HG02642 (cell line): ENCODE data around the gene MMP1.

Experiments
- ATAC-seq: cut with Tn5 transposase; IDR thresholded peaks from one replicate; pipeline ENCODE4 v1.9.1; 2021; ENCODE audit warnings: mild to moderate bottlenecking; ENCODE audit not compliant: unreplicated experiment, poor library complexity

Gene MMP1

GRCh38 chr11:102809971-102810370 is 12.0 kb upstream of the MMP1 start:
- no peak for ATAC-seq

GRCh38 chr11:102807921-102808320 is 10.0 kb upstream of the MMP1 start:
- peak; percentile 75 for ATAC-seq

- no peak for ATAC-seq
Measured at GRCh38 chr11:102806296-102806695, 8.3 kb upstream of the MMP1 start.

- ATAC-seq, result no peak
Measured at GRCh38 chr11:102802341-102802740, 4.4 kb upstream of the MMP1 start.

DNA sequence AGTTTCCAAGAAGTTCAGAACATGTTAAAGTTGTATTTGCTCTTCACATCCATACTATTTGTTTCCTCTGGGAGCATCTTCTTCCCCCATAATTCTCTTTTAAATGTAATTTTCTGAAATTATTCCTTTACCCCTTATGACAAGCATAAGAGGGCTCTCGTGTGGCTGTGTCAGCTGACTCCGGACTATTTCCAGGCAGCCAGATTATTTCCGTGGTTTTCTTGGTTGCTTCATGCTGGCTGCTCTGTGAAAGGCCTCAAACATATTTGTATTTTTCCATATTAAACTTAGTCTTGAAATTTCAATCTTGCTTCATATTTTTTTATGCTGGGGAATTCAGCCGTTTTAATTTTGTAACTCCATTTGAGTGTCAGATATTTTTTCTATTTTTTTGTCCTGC is 2.8 kb upstream of the MMP1 start:
- ATAC-seq, result no peak

DNA sequence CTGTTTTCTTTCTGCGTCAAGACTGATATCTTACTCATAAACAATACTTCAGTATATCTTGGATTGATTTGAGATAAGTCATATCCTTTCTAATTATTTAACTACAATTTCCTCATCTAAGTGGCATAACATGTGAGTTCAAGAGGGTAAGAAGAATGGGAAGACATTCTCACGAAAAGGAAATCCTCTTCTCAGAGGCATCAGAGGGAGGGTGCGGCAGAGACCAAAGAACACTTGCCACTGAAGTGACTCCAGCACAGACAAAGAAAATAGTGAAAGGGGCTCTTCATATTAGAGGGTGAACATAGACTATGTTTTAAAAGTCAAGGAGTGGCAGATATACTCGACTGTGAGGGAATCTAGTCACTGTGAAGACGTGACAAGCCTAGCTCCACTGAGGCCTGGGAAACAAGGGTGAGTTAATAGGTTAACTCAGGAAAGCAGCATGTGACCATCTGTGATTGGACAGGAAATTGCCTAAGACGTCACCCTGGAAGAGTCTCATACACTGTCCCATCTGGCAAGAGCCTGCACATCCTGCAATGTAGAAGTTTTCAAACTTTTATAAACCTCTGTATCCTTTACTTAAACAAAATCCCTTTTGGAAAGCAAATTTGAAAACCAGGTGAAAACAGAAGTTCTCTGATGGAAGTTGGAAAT is 1.9 kb upstream of the MMP1 start:
- no peak for ATAC-seq

DNA sequence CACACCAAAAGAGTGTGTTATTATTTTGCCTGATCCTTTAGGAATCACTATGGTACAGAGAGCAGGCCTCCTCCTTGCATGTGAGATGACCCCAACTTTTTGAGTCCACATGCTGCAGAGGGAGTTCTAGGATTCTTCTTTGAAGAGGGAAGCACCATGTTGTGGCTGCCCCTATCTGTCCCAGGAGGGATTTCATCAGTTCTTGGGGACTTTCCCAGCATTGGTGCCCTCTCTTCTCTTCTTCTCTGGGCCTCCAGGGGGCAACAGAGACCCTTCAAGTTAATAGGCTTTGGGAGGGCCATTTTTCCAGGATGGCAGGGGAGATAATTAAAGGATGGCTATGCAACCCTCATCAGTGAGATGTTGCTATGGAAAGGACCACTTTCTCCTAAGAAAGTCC is 3.6 kb downstream of the MMP1 start:
- peak; percentile 97 for ATAC-seq

DNA sequence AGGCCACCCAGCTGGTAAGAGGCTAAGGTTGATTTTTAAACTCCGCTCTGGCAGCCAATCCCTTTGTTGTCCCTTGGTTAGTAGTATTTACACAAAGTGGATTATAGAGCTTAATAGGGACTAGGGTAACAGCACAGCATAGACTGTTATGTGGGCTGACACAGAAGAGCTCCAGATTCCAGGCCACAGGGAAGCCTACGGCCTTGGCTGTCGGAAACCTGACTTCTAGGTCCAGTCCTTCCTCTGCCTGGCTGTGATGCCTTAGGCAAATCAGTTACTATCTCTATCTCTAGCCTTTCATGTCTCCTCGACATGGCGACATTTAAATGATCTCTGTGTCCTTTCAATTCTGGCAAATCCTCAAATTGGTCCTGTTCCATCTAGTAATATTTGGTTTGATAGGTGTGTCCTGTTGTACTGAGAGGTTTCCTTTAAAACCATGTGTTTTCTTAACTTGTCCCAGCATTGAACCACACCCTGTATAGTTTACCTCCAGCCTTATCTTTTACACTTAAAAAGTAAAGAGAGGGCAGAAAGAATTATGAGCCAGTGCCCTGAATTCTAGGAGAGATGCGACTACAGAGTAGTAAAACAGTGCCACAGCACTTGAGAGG is 4.2 kb downstream of the MMP1 start:
- no peak for ATAC-seq

DNA sequence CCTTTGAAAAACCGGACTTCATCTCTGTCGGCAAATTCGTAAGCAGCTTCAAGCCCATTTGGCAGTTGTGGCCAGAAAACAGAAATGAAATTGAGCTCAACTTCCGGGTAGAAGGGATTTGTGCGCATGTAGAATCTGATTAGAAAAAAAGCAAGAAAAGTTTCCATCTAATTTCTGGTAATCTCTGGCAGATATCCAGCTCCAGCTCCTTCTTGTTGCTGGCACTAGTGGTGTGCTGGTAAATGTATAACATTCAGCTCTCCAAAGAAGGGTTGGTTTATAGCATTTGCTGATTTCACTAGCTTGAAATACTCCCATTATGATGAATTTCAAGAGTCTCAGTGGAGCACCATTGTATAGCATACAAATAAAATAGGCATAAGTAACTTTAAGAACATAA is 5.4 kb downstream of the MMP1 start:
- ATAC-seq, result no peak

DNA sequence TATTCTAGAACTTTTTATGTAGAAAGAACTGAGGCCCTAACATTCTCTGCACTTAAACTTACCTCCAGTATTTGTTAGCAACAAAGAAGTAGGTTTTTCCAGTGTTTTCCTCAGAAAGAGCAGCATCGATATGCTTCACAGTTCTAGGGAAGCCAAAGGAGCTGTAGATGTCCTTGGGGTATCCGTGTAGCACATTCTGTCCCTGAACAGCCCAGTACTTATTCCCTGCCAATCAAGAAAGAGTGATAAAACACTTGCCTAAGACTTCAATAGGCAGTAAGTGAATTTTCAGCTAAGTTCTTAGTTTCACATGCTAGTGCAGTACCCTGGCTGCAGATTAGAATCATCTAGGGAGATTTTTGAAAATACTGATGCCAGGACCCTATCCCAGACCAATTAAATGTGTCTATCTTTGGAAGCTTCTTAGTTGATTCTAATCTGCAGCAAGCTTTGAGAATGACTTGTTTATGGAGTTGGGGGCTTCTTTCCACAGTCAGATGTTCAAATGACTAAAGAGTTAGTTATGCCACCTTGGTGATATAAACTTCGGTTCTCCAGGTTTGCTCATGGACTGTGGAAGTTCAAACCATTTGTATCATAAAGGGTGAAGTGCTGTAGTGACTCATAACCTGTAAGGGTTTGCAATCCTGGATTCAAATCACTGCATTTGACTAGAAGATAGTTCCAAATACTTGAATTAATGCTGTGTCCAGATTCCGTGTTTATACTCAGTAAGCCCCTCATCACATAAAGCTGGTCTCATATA is 6.5 kb downstream of the MMP1 start:
- ATAC-seq, result no peak

DNA sequence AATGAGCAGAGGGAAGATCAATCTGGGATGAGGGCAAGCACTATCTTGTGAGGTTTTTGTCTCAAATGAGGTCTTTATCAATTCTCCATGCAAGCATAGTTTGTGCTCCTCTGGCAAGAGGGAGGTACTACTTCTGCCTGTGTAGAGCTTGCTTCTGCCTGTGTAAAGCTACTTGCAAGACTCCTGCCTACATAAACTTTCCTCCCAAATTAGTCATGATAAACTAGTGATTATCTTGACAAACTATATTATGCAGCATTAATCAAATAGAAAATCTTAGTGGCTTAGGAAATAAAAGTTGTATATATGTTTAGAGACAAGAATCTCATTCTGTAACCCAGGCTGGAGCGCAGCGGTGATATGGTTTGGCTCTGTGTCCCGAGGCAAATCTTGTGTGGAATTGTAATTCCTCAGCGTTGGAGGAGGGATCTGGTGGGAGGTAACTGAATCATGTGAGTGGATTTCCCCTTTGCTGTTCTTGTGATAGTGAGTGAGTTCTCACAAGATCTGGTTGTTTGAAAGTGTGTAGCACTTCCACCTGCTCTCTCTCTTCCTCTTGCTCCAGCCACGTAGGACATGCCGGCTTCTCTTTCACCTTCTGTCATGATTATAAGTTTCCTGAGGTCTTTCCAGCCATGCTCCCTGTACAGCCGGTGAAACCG is 9.5 kb downstream of the MMP1 start:
- ATAC-seq, result no peak

- ATAC-seq, result no peak
Measured at GRCh38 chr11:102784380-102784779, 13.6 kb downstream of the MMP1 start.

GRCh38 chr11:102783720-102784119 is 14.2 kb downstream of the MMP1 start:
- ATAC-seq, result no peak

DNA sequence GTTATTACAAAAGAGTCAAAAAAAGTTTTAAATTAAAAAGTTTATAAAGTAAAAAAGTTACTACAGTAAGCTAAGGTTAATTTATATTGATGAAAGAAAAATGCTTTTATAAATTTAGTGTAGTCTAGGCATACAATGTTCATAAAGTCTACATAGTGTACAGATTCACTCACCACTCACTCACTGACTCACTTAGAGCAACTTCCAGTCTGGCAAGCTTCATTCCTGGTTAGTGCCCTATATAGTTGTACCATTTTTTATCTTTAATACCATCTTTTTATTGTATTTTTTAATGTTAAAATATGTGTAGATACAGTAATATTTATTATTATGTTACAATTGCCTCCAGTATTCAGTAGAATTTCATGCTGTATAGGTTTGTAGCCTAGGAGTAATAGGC is 14.9 kb downstream of the MMP1 start:
- no peak for ATAC-seq

GRCh38 chr11:102781676-102782075 is 16.3 kb downstream of the MMP1 start:
- no peak for ATAC-seq

GRCh38 chr11:102780491-102780918 is 17.5 kb downstream of the MMP1 start, which contains the start of gene MMP10:
MMP10 (minus strand) TSS chr11:102780628; CDS start chr11:102780591, 37 bp downstream.
- no peak for ATAC-seq

GRCh38 chr11:102776454-102776853 is 21.5 kb downstream of the MMP1 start:
- ATAC-seq, result no peak

GRCh38 chr11:102773386-102773785 is 24.6 kb downstream of the MMP1 start:
- no peak for ATAC-seq

GRCh38 chr11:102771351-102771750 is 26.6 kb downstream of the MMP1 start:
- no peak for ATAC-seq

DNA sequence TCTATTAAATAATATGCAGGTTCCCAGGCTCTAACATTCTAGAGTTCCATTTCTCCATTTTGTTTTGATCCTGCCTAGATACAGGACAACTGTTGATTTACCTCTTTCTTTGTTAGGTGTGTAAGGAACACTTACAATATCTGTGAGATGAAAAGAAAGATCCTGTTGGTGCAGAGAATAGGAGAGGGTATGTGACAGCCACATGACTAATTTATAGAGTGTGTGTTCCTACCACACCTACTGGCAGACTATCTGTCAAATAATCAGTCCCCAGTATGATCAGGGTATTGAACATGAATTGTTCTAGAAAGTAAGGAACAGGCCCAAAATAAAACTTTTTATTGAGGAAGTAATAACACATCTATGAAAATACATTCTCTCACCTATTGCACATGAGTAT is 27.8 kb downstream of the MMP1 start:
- no peak for ATAC-seq

- ATAC-seq, result no peak
Measured at GRCh38 chr11:102767800-102768199, 30.2 kb downstream of the MMP1 start.
